GM23248 (cell line): Measurements from ENCODE around the gene CFAP57. TPM values are rescaled to one million over a fixed set of nuclear protein-coding genes. Genes with fewer than 3 reads are reported as not detected.

ENCODE experiments used
- DNase-seq: peaks from one replicate; pipeline ENCODE4 v3.0.0-alpha.2; 2015
- H2AFZ ChIP-seq: fragments of 200-600 bp; sonication (generic); 2 replicates; pipeline ENCODE4 v1.6.1; 2016; ENCODE audit warnings: antibody characterized with exemption
- H3F3A ChIP-seq: fragments of 200-600 bp; sonication (generic); 2 replicates; pipeline ENCODE4 v1.6.1; 2016; ENCODE audit warnings: mild to moderate bottlenecking, antibody characterized with exemption, mixed run types; ENCODE audit not compliant: insufficient read depth
- H3K27ac ChIP-seq: fragments of 200-600 bp; sonication (generic); 2 replicates; pipeline ENCODE4 v1.5.1; 2016; ENCODE audit warnings: mild to moderate bottlenecking
- H3K27me3 ChIP-seq: fragments of 200-600 bp; sonication (generic); replicated peaks from 2 replicates; pipeline ENCODE4 v1.6.1; 2016; ENCODE audit warnings: mild to moderate bottlenecking; ENCODE audit not compliant: insufficient read depth
- H3K36me3 ChIP-seq: fragments of 200-600 bp; sonication (generic); 2 replicates; pipeline ENCODE4 v1.6.1; 2016; ENCODE audit warnings: low read depth, mild to moderate bottlenecking
- H3K4me1 ChIP-seq: fragments of 200-600 bp; sonication (generic); 2 replicates; pipeline ENCODE4 v1.6.1; 2016; ENCODE audit warnings: mild to moderate bottlenecking; ENCODE audit not compliant: insufficient read depth
- H3K4me2 ChIP-seq: fragments of 200-600 bp; sonication (generic); one replicate; pipeline ENCODE4 v1.6.1; 2016; ENCODE audit warnings: mild to moderate bottlenecking; ENCODE audit not compliant: unreplicated experiment
- H3K4me3 ChIP-seq: fragments of 200-600 bp; sonication (generic); 2 replicates; pipeline ENCODE4 v1.5.1; 2016; ENCODE audit warnings: mild to moderate bottlenecking
- H3K79me2 ChIP-seq: fragments of 200-600 bp; sonication (generic); 2 replicates; pipeline ENCODE4 v1.6.1; 2016; ENCODE audit warnings: mild to moderate bottlenecking; ENCODE audit not compliant: insufficient read depth
- H3K9ac ChIP-seq: fragments of 200-600 bp; sonication (generic); 2 replicates; pipeline ENCODE4 v1.6.1; 2016; ENCODE audit warnings: mild to moderate bottlenecking
- H3K9me2 ChIP-seq: fragments of 200-600 bp; sonication (generic); 2 replicates; pipeline ENCODE4 v1.6.1; 2016; ENCODE audit warnings: mixed run types, mild to moderate bottlenecking, moderate library complexity; ENCODE audit not compliant: insufficient read depth
- H3K9me3 ChIP-seq: fragments of 200-600 bp; sonication (generic); one replicate; pipeline ENCODE4 v1.6.1; 2017; ENCODE audit warnings: low read depth
- H4K20me1 ChIP-seq: fragments of 200-600 bp; sonication (generic); 2 replicates; pipeline ENCODE4 v1.6.0; 2016; ENCODE audit not compliant: insufficient read depth
- EZH2 ChIP-seq: fragments of 200-600 bp; sonication (generic); IDR thresholded peaks from 2 replicates; pipeline ENCODE4 v1.6.1; 2018; ENCODE audit warnings: antibody characterized with exemption, mild to moderate bottlenecking; ENCODE audit not compliant: insufficient read depth, poor library complexity, severe bottlenecking
- EZH2phosphoT487 ChIP-seq: fragments of 200-600 bp; sonication (generic); IDR thresholded peaks from 2 replicates; pipeline ENCODE4 v1.6.1; 2018; ENCODE audit warnings: antibody characterized with exemption, moderate library complexity, mild to moderate bottlenecking, low read depth; ENCODE audit not compliant: insufficient read depth
- WGBS, 2 experiments: methylation state at CpG; one replicate each; pipeline ENCODE4 v1.1.6; 2015 to 2017; ENCODE audit warnings: low lambda C conversion rate in 2 of 2, low coverage in 1 of 2; ENCODE audit errors: missing lambda C conversion rate in 2 of 2; 5-methylcytosine and 5-hydroxymethylcytosine counted together
- in situ Hi-C: fragments of 300-500 bp; cut with MboI; formaldehyde crosslinking; loops from 2 replicates; pipeline ENCODE4 v1.15.0; 2020
- polyA plus RNA-seq: library from polyadenylated mRNA; unstranded; fragments of >200 nt; fragmentation: Nextera tagmentation; extraction: Ambion mirVana; gene quantifications from 2 replicates; pipeline ENCODE4 v1.2.1, GENCODE V29; 2016
- total RNA-seq: library from RNA; depleted of rRNA; stranded (reverse); fragments of >200 nt; shearing (Covaris generic); gene quantifications from 2 replicates; pipeline ENCODE4 v1.2.3, GENCODE V29; 2014

The CFAP57 gene
- total and polyA plus RNA-seq, 2 experiments from 2014 or later = 0.32 to 0.35 TPM

DNA sequence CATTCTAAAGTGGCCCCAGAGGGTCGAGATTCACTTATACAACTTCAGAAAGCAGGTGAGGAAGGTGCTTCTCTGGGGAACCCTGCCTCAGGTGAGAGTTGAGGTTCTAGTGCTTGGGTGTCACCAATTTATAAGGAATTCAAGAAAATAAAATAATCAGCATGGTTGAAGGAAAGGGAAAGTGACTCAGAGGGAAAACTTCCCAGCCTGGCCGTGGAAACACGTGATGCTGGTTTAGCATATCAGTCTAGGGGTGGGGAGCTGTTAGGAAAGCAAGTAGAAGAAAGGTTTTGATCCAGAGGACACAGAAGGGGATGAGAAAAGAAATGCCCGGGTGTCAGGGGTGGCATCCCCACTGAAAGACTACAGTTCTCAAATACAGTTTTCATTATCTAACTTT is 59.9 kb downstream of the CFAP57 start:
- H3K27me3 ChIP-seq = no peaks in the 10 kb centered on the region
- peak overlapping the region; percentile 33; the same call in 1 of the 2 replicates for H3K27ac ChIP-seq
- H3K4me2 ChIP-seq = peak overlapping the region; percentile 69
- no peaks in the 10 kb centered on the region for H3K79me2 ChIP-seq
- peak overlapping the region; percentile 81 for H2AFZ ChIP-seq
- no peaks in the 10 kb centered on the region for H4K20me1 ChIP-seq
- H3F3A ChIP-seq = 0 out of 2 replicates have a peak, but pooled peaks cover 8% of the 10 kb centered on the region
- no peaks in the 10 kb centered on the region for H3K9me3 ChIP-seq
- no peaks in the 10 kb centered on the region for H3K36me3 ChIP-seq
- peaks cover 13% of the 10 kb centered on the region for H3K4me1 ChIP-seq
- no peak overlapping the region for H3K9ac ChIP-seq
- TF ChIP-seq EZH2phosphoT487 (no peak), EZH2 (no peak)
- in situ Hi-C loops = loop anchor here (25.0 kb wide), 2 partner anchors 430 to 705 kb away; partner anchors contain the start of genes ARTN, IPO13 and KDM4A
- H3K4me3 ChIP-seq = peak overlapping the region; percentile 32; the same call in 1 of the 2 replicates
- peak; percentile 87 for DNase-seq
- H3K9me2 ChIP-seq = no peaks in the 10 kb centered on the region
- 32 to 35% methylated on average over 4 of the region's 4 CpGs for WGBS, 2 experiments

DNA sequence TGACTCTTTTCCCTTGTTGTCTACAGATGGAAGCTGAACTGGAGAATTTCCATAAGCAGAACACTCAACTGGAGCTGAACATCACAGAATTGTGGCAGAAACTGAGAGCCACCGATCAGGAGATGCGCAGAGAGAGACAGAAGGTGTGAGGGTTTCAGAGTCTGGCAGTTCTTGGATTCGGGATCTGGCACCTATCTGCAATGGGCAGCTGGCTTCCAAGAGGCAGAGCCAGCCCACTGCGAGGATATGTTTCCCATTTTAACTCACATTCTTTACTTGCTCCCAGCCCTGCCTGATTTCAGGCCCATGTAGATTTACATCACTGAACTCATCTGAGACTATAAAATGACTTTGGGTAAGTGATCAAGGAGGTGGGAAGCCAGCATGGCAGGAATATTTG is 60.4 kb downstream of the CFAP57 start:
- in situ Hi-C loops = loop anchor here (25.0 kb wide), 2 partner anchors 430 to 705 kb away; partner anchors contain the start of genes ARTN, IPO13 and KDM4A
- WGBS, 2 experiments = 27 to 35% methylated on average over 4 of the region's 4 CpGs

DNA sequence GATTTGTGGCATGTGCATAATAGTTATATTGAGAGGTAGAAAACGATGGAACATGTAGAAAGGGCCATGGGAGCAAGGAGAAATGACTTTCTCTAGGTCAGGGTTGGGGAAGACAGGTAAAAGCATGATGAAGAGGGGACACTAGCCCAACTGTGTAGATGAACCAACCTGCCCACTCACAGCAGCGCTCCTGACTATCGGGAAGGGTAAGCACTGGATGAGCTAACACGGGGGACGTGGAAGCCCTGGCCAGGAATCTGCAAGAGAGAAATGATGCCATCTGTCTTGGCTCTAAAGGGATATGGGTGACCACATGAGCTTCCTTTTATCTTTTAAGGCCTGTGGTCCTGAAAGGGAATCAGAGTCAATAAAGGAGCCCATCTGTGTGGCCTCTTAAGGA is 61.5 kb downstream of the CFAP57 start:
- H3K4me2 ChIP-seq = no peak overlapping the region
- no peak for TF ChIP-seq EZH2phosphoT487
- TF ChIP-seq EZH2 = no peak
- H3F3A ChIP-seq = 0 out of 2 replicates have a peak, but pooled peaks cover 8% of the 10 kb centered on the region
- no peak overlapping the region for H2AFZ ChIP-seq
- in situ Hi-C loops = loop anchor here (25.0 kb wide), 2 partner anchors 429 to 704 kb away; partner anchors contain the start of genes ARTN, IPO13 and KDM4A
- no peak overlapping the region for H3K4me3 ChIP-seq
- no peaks in the 10 kb centered on the region for H4K20me1 ChIP-seq
- H3K27ac ChIP-seq = no peak overlapping the region
- H3K9me3 ChIP-seq = no peaks in the 10 kb centered on the region
- H3K27me3 ChIP-seq = no peaks in the 10 kb centered on the region
- no peaks in the 10 kb centered on the region for H3K9me2 ChIP-seq
- peaks cover 13% of the 10 kb centered on the region for H3K4me1 ChIP-seq
- no peaks in the 10 kb centered on the region for H3K36me3 ChIP-seq
- no peak overlapping the region for H3K9ac ChIP-seq
- WGBS, 2 experiments = 74 to 75% methylated on average over 5 of the region's 5 CpGs
- no peaks in the 10 kb centered on the region for H3K79me2 ChIP-seq
- no peak for DNase-seq

More for the DNA sequence above, 60.4 kb downstream of the CFAP57 start:
- H4K20me1 ChIP-seq = no peaks in the 10 kb centered on the region
- H3K9me3 ChIP-seq = no peaks in the 10 kb centered on the region
- H2AFZ ChIP-seq = peak overlapping the region; percentile 81
- H3K4me2 ChIP-seq = peak overlapping the region; percentile 69
- no peaks in the 10 kb centered on the region for H3K9me2 ChIP-seq
- peak overlapping the region; percentile 33; the same call in 1 of the 2 replicates for H3K27ac ChIP-seq
- DNase-seq = peak; percentile 30
- H3F3A ChIP-seq = 0 out of 2 replicates have a peak, but pooled peaks cover 8% of the 10 kb centered on the region
- H3K9ac ChIP-seq = no peak overlapping the region
- H3K36me3 ChIP-seq = no peaks in the 10 kb centered on the region
- H3K4me3 ChIP-seq = peak overlapping the region; percentile 32; the same call in 1 of the 2 replicates
- no peaks in the 10 kb centered on the region for H3K27me3 ChIP-seq
- TF ChIP-seq EZH2phosphoT487 = no peak
- no peak for TF ChIP-seq EZH2
- peaks cover 13% of the 10 kb centered on the region for H3K4me1 ChIP-seq
- H3K79me2 ChIP-seq = no peaks in the 10 kb centered on the region

DNA sequence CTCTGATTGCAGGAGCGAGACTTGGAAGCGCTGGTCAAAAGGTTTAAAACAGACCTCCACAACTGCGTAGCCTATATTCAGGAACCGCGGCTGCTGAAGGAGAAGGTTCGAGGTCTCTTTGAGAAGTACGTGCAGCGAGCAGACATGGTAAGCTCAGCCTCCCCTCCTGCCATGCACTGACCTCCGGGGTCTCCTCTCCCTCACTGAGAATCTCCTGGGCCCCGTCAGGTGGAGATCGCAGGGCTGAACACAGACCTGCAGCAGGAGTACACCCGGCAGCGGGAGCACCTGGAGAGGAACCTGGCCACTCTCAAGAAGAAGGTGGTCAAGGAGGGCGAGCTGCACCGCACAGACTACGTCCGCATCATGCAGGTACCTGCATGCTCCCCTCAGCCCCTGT is 62.1 kb downstream of the CFAP57 start:
- peaks cover 13% of the 10 kb centered on the region for H3K4me1 ChIP-seq
- DNase-seq = no peak
- 90 to 91% methylated on average over 17 of the region's 17 CpGs for WGBS, 2 experiments
- H2AFZ ChIP-seq = no peak overlapping the region
- no peak overlapping the region for H3K4me2 ChIP-seq
- no peaks in the 10 kb centered on the region for H4K20me1 ChIP-seq
- H3F3A ChIP-seq = 0 out of 2 replicates have a peak, but pooled peaks cover 8% of the 10 kb centered on the region
- no peaks in the 10 kb centered on the region for H3K27me3 ChIP-seq
- no peaks in the 10 kb centered on the region for H3K9me2 ChIP-seq
- H3K36me3 ChIP-seq = no peaks in the 10 kb centered on the region
- H3K27ac ChIP-seq = no peak overlapping the region
- H3K9ac ChIP-seq = no peak overlapping the region
- no peaks in the 10 kb centered on the region for H3K9me3 ChIP-seq
- no peaks in the 10 kb centered on the region for H3K79me2 ChIP-seq
- TF ChIP-seq EZH2 = no peak
- TF ChIP-seq EZH2phosphoT487 = no peak
- in situ Hi-C loops = loop anchor here (25.0 kb wide), 2 partner anchors 428 to 703 kb away; partner anchors contain the start of genes ARTN, IPO13 and KDM4A
- no peak overlapping the region for H3K4me3 ChIP-seq
